ENCODE measurements around the gene C6orf163. TPM values are rescaled to one million over a fixed set of nuclear protein-coding genes. Genes with fewer than 3 reads are reported as not detected.

Gene C6orf163
- total and polyA plus RNA-seq, 2 of the 13 experiments (the other 11 are each of a cell fraction or from before 2014, with no cell fraction given) = 0.62 to 1.8 TPM

GRCh38 chr6:87322304-87323212 lies 22.1 kb upstream of the C6orf163 start, which contains the start of gene SMIM8 (continued):
- TF ChIP-seq ZNF281 (CRISPR knock-in tag; IDR thresholded peaks at IDR 0.05; ENCODE audit: borderline replicate concordance) (peak; percentile 29; the same call in 1 of the 2 replicates), ATM (IDR thresholded peaks at IDR 0.05; ENCODE audit: borderline replicate concordance) (no peak), KIAA2018 (CRISPR knock-in tag; IDR thresholded peaks at IDR 0.05; ENCODE audit: borderline replicate concordance) (no peak), HBP1 (CRISPR knock-in tag; IDR thresholded peaks at IDR 0.05; ENCODE audit: low read depth) (peak; percentile 88), FOXA1 (IDR thresholded peaks at IDR 0.05) (no peak), FOXA1 (CRISPR knock-in tag; IDR thresholded peaks at IDR 0.05) (no peak), ATF5 (CRISPR knock-in tag; IDR thresholded peaks at IDR 0.05; ENCODE audit: low read depth) (no peak), ZNF20 (CRISPR knock-in tag; IDR thresholded peaks at IDR 0.05) (peak; percentile 91; the same call in 1 of the 2 replicates), HNRNPL (IDR thresholded peaks at IDR 0.05; ENCODE audit: low read depth, low read length) (0 out of 2 replicates have a peak, but pooled peaks have one; percentile 35), ZNF598 (CRISPR knock-in tag; IDR thresholded peaks at IDR 0.05; ENCODE audit: borderline replicate concordance) (peak; percentile 97), ERF (CRISPR knock-in tag; IDR thresholded peaks at IDR 0.05) (peak; percentile 83), RBM39 (IDR thresholded peaks at IDR 0.05; ENCODE audit: low read depth, low read length, poor library complexity, severe bottlenecking) (peak; percentile 82), POGZ (CRISPR knock-in tag; IDR thresholded peaks at IDR 0.05) (peak; percentile 100)
